NCI-H1436 treated with DMSO at 0.1 percent for 48 hours (cell line): ENCODE results near the gene PTPRM.

Source experiments
- DNase-seq: peaks from one replicate; lab custom pipeline; 2025; lab: John Stamatoyannopoulos, UW

Gene PTPRM

DNA sequence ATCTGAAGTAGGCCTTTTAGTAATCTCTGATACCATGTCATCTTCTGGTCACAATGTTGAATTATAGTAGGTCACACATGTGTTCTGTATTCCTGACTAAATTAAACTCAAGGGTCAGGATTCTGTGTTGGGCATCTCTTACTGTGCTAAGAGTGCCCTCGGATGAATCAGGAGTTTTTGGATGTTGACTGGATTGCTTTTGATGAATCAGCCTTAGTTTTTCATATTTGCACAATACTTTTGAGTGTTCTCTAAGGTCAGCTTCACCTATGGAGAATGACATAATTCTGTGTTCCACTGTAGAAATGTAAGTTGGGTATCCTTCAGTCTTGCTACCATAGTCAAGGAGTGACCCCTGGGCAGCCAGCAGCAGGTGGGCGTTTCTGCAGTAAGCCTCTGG is 190.1 kb downstream of the PTPRM start:
- no peak for DNase-seq

DNA sequence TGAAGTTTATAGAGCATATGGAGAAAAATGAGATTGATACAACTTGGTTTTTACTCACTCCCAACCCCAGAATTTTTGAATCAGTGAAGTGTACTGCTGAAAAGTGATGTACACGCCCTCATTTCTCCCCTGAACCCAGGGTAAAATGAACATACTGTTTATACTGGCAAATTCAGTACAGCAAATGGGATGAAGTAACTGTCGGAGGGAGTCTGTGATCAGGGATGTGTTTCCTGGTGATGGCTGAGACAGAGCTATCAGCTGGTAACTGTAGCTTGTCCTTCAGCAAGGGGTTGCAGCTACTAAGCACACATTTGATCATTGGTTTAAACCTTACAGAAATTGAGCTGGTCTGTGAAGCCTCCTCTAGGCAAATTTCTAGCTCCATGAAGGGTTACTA is 191.6 kb downstream of the PTPRM start:
- DNase-seq: no peak

DNA sequence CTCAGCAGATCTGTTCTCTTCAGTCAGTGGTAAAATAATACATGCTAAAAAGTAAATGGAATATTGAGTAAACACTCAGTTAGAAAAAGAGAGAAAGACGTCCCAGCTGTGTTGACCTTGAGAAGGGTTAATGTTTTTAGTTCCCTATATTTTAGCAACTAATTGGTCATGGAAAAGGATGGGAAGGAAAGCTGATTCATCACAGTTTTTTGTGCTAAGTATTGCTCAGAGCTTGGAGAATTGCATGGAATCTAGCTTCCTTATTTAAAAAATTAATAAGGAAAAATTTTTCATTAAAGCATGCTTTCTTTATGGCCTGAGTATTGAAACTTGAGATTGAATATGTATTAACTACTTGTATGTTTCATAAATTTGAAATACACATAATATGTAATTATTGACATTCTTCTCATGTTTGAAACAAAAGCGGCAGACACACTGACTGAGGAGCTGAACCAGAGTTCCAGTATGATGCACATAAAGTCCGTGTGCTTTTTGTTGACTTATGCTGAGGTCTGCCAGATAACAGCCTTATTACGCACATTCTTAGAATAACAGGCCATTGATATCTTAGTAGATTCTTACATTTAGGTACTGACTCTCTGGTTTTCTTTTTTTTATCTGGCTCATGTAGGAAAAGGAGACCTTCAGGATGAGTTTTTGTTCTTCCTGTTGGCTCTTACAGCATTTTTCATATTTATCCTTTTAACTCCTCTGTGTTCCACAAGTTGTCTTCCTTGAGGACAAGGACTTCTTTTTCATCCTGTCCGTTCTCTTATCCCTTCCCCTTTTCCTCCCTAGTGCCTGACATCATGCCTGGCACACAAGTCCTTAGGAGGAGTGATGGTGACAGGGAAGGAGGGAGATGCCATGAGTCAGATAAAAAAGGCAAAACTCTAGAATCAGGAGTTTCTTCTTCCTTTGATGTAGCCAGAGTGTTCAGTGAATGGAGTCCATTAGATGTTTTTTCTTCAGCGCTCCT is 194.1 kb downstream of the PTPRM start:
- DNase-seq: no peak

DNA sequence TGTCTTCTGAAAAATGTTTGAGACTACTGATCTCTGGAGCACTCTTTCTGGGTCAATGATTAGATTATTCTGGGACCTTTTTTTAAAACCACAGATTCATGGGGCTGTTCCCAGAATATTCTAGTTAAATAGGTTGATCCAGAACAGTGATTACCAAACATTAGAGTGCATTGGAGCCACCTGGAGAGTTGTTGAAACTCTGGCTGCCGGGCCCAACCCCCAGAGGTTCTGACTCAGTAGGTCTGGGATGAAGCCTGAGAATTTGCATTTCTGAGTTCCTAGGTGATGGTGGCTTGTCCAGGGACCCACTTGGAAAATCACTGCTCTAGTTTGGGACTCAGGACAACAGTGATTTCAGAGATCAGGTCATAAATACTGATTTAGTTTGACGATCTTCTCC is 197.3 kb downstream of the PTPRM start:
- DNase-seq: no peak

DNA sequence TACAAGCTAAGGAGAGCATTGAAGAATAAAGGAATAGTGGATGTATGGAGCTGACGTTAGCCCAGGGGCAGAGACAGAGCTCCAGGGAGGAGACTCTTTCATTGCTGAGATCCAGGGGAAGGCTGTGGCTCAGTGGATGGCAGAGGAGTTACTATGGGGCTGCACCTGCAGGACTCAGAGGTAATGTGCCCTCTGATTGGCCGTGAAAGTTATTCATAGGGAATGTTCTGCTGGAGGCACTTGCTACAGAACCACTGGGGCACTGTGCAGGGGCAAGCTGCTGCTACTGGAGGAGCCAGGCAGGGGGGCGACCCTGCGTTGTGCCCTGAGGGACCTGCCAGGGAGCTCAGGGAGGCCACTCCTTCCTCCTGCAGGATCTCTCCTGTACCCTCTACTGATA is 199.2 kb downstream of the PTPRM start:
- DNase-seq: no peak

DNA sequence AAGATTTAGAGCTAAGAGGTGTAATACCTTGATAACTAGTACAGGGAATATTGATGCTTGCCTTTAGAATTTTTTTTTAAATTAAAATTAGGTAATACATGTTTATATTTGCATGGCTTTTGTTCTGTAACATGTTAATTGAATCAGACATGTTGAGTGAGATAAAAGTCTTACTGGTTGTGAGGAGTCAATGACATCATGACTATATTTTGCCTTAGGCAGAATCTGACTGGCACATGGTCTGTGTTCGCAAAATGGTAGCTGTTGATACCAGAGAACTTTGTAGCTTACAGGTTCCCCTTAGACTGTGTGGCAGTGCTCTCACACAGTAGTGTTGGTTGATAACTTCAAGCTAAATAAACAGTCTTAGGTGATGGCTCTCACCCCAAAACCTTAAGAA is 199.7 kb downstream of the PTPRM start:
- DNase-seq: no peak

DNA sequence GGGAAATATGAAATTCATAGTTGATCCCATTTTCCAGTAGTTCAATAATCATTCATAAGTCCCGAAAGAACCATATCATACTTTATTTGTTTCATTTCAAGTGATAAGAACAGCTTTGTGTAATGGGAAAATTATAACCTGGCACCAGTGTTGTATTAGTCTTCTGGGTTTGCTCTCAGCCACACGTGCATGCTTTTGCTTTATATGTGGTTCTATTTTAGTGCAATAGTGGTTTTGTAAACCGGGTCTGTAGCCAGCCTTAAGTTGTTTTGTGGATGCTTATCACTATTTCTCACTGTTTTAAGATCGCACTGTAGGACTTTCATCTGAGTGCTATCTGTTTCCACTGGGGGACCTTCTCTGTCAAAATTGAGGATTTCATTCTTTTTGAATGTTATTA is 203.8 kb downstream of the PTPRM start:
- no peak for DNase-seq

DNA sequence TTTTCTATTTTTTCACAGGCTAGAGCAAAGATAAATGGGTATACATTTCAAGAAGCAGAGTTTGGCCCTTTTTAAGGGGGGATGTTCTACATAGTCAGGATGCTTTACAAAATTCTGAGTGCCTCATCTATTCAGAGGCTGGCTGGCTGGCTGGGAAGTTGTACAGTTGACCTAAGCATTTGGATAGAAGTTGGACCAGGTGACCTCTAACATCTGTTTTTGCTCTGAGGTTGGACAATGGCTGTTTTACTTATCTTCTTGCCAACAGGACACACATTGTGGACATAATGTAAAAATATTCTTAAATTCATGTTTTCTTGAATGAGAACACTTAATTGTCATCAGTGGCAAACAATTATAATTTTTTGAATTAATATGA is 205.4 kb downstream of the PTPRM start:
- DNase-seq: no peak

DNA sequence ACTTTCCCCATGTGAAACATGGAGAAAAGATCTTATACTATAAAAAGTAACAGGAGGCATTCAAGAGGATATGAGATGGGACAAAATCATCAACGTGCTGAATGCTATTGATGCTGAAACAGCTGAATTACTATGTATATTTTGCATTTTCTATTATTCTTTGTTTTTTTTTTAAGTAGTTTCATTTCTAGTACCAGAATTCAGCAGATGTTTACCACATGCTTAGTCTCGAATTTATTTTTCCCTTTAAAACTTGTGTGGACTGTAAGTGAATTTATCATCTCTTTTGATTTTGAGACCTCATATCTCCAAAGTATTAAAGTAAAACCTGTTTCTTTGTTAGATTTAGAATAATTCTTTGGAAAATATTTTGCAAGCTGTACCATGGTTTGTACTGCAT is 205.8 kb downstream of the PTPRM start:
- no peak for DNase-seq

DNA sequence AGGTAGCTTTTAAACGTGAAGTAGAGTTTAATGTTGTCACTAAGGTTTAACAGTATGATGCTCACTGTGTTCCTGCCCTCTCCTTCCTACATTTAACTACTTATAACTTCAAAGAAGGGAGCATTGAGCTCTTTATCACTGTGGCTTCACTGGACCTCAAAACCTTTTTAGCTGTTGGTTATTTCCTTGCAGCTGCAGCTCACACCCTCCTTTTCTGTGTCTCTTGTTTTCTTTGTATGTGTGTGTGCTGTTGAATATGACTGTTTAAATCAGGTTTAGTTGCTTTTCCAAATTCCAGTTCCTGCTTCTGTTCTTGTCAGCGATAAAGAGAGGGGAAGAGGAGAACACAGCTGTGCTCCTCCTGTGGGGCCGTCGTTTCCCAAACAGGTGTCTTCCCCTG is 208.0 kb downstream of the PTPRM start:
- DNase-seq: no peak

DNA sequence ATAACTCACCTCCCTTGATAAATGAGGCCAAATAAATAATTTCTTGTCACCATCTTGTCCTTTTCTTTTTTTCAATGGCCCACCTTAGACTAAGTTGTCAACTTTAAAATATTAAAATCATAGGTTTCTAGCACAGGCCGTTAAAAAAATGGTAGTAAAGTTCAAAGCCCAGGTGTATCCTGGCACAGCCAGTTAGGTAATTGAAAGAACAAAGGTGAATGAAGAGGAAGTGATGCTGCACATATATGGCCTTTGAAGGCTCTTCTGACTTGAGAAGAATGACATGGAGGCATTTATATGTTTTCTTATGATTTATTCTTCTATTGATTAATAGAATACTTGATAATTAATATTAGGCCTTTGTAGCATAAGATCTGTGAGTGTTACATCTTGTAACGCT is 208.7 kb downstream of the PTPRM start:
- no peak for DNase-seq

DNA sequence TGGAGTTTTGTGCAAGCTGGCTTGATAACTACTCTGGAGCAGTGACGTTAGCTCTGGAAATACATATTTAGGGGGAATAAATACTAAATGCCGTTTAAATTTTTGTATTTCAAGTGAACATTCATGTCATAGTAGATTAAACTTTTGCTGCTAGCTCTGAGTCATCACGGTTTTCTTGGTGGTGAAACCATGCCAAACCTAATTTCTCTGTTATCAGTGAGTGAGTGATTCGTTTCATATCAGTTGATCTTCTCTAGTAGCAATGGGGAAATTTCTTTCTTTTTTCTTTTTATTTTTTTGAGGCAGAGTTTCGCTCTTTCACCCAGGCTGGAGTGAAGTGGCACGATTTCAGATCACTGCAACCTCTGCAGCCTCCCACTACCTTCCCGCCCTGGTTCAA is 211.1 kb downstream of the PTPRM start:
- no peak for DNase-seq

DNA sequence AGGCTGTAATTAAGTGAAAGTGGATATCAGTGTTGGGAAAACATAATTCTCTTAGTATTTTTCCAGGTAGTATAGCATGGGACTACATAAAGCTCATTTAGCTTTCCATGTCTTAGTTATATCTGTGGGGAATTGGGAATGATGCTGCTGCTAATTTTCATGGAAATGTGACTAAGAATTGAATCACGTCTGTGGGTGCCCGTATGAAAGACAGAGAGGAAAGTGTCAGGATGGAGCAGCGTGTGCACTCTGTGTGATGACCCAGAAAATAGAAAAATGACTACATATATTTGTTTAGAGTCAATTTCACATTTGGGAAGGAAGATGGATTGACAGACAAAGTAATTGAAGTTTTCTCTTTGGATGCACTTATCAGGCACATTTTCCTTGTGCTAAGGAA is 212.1 kb downstream of the PTPRM start:
- DNase-seq: no peak

DNA sequence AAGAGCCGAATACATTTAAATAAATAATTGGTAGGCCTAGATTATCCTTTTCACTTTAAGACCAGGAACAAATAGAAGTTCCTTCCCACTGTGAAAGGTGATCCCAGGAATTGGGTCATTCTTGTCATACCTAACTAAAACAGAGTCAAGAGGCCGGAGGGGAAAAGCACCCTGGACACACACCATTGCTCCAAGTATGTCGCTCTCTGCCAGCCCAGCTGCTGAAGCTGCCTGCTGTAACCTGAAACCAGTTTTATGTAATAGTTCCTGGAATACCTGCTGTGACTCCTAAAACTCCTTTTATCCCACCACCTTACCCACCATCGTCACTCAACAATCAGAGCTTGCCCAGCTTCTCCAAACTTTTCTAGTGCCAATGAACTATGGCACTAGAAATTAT is 217.1 kb downstream of the PTPRM start:
- DNase-seq: no peak

DNA sequence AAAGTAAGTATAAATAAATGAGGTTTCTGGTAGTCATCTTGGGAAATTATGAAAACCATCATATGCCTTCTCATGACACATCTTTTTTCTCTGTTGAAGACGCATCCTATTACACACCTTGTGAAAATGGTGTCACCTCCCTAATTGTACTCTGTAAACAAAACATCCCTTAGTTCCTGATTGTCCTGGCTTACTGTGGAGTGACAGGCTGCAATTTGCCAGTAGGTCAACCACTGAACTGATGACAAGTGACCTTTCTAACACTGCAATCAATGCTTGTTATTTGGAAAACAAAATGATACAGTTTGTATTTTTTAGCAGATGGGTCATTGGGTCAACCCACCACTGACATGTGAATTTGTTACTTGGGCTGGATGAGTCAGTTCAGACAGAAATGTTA is 219.5 kb downstream of the PTPRM start:
- DNase-seq: no peak

DNA sequence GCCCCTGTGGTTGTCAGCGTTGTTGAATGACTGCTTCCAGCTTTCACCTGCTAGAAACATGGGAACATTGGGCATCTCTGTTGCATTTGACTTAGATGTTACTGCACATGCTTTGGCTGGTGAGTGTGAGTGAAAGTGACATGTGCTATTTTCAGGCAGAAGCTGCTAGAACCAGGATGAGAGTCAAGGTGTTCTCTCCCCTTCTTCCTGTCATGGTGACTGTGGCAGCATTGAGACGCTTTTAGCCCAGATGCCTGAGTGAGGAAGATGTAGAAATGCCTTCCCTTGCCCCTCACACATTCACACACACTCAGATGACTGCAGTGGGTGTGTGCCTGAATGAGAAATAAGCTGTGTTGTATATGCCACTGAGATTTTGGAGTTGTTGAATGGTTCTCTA is 220.2 kb downstream of the PTPRM start:
- DNase-seq: no peak

DNA sequence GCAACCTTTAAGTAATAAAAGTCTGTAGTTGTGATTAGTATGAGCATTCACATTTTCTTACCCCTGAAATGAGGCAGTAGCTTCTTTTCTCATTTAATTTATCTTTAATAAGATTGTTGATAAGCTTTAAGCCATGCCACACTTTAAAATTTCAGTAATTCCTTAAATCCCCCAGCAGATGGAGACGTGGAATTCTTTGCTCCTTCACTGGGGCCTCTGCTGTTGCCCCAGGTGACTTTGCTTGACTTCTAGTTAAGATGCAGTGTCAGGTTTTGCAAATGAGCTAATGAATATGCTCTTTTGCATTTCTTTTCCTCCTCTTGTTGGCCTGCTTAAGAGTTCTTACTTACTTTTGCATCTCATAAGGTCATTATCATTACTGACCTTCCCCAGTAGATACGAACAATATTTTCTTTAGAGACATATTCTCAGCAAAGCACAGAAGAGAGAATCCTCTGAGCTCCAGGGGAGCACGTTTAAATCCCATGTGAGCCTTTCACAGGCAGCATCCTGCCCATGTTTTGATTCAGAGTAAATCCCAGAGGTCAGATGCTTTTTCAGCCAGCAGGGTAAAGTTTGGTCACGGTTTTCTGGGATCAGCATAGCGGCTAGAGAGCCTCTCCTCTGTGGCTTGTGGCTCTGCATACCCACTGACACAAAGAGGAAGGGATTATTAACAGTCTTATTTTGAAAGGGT is 222.9 kb downstream of the PTPRM start:
- DNase-seq: no peak

DNA sequence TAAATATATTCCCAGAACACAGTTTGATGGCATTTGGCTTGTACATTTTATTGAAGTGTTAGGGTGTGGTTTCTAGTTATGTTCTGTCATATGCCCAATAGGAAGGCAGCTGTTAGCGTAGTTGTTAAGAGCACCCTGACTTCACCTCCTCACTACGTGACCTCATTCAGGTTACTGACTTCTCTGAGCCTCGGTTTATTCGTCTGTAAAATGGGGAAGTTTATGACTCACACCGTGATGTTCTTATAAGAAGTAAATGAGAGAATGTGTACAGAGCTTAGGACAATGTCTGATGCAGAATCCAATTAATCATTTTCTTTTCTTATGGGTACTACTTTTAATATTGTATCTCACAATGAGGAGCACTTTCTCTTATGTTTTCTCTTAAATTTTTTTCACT is 226.0 kb downstream of the PTPRM start:
- no peak for DNase-seq

DNA sequence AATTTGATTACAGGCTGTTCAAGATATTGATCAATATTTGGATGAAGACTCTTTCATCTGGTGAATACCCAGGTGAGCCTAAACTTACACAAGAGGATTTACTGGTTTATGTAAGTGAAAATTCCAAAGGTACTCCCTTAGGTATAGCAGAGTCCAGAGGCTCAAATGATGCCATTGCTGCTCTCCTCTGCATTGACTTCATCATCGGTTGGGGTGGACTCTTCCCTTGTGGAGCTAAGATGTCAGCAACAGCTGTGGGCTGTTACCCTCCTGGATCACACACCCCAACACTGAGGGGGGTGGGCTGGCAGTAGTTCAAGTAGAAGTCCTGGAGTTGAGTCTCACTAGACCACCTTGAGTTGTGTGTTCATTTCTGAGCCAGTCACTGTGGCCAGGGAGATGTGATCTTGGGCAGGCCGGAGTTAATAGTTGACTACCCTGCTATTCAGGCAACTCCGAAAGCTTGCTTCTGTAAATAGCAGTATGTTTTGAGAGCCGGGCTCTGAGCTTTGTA is 236.9 kb downstream of the PTPRM start:
- no peak for DNase-seq

DNA sequence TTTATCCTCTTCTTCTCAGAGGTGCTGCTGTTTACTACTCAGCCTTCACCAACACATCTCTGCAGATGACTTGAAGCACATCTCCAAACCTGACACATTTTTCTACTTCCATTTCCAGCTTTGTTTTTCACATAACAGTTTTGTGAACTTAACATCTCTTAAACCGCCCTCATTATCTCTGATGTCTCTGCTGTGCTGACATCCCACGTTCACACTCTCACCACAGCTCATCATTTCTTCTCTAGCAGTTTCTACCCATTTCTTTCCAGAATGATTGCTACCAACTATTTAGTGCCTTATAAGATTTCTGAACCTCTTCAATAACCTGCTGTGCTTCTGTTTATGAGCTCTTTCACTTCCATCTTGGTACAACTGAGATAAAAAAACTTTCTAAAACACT is 238.0 kb downstream of the PTPRM start:
- no peak for DNase-seq

DNA sequence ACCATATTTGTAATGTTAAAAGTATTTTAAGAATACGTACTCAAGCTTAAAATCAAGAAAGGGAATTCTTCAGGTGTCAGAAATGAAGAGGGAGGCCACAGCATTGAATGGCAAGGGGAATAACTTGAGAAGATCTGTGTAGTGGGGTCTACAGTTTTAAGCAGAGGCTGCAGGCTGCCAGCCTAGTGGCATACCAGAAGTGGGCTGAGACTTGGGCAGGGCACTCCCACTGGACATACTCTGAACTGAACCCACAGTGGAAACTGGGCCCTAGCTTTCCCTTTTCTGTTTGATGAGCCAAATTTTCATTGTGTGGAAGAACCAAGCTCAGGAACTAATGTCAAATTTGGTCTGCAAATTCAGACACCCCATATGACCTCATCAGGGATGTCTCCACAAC is 238.8 kb downstream of the PTPRM start:
- DNase-seq: no peak

DNA sequence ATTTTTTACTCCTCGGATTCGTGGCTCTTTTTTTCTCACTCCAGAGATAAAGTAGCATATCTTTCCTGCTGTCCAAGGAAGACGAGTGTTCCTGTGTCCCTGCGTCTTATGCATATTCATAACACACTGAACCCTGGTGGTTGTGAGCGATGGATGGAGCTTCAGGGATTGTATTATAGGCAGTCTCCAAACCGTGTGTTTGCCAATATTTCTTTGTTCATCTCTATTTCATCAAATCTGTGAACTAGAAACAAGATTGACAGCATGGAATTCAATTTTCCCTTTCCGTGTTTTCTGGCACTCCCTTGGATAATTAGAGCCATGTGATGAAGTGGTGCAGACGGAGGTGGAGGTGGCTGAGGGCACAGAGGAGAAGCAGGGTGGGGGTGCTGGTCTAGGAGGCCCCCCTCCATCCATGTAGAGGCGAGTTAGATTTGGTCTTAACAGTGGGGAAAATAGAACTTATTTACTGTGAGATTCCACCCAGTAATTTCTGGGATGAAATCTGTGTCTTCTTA is 240.9 kb downstream of the PTPRM start:
- DNase-seq: no peak

DNA sequence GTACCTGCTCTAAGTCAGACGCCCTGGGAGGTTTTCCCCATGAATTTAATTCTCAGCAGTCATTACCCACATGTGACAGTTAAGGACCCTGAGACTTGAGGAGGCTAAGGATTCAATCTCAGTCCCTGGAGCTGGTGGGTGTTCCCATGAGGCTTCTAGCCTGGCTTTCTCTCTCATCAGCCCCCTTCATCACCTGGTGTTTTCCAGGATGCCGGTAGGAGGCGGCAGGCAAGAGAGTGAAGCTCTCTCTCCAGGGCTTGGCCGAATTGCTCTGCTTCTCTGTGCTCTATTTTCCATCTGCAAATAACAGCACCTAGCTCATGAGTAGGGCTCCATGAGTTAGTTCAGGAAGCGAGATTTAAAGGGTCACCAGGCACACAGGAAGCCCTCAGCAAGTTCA is 241.9 kb downstream of the PTPRM start:
- no peak for DNase-seq
